Smooth muscle cell of the brain vasculature (primary cell): ENCODE measurements around the gene RIMS3.
A peak's percentile ranks its signal among the peaks of the same experiment; 100 is the strongest.
"Not testable (repeated sequence)": the region's sequence is repeated elsewhere in the genome, so short reads cannot be mapped to it uniquely, and the experiment has no call there.

ENCODE experiments used
- DNase-seq: peaks from one replicate; pipeline ENCODE4 v3.0.0-alpha.2; 2012; ENCODE audit warnings: low read depth, low spot score

The RIMS3 gene

GRCh38 chr1:40633523-40633922, 32.0 kb downstream of the RIMS3 start:
- no peak for DNase-seq

GRCh38 chr1:40630488-40631223, 34.8 kb downstream of the RIMS3 start:
- no peak for DNase-seq

- not testable (repeated sequence) for DNase-seq
These were observed 35.9 kb downstream of the RIMS3 start for GRCh38 chr1:40629546-40629945.

GRCh38 chr1:40628903-40629292, 36.6 kb downstream of the RIMS3 start:
- no peak for DNase-seq

GRCh38 chr1:40627987-40628902, 37.2 kb downstream of the RIMS3 start:
- DNase-seq, result no peak

GRCh38 chr1:40626383-40626770, 39.1 kb downstream of the RIMS3 start:
- DNase-seq, result no peak

GRCh38 chr1:40625476-40626382, 39.8 kb downstream of the RIMS3 start:
- DNase-seq, result no peak

GRCh38 chr1:40625076-40625475, 40.4 kb downstream of the RIMS3 start:
- no peak for DNase-seq

GRCh38 chr1:40622936-40623629, 42.4 kb downstream of the RIMS3 start:
- DNase-seq, result no peak

- no peak for DNase-seq
These were observed 43.5 kb downstream of the RIMS3 start for GRCh38 chr1:40621821-40622450.

- no peak for DNase-seq
These were observed 44.8 kb downstream of the RIMS3 start for GRCh38 chr1:40620586-40621210.

- DNase-seq, result no peak
These were observed 45.3 kb downstream of the RIMS3 start for GRCh38 chr1:40620150-40620549.

- no peak for DNase-seq
These were observed 47.4 kb downstream of the RIMS3 start for GRCh38 chr1:40618108-40618507.

- DNase-seq, result peak; percentile 29
These were observed 53.1 kb downstream of the RIMS3 start for GRCh38 chr1:40612345-40612831.

- DNase-seq, result no peak
These were observed 55.3 kb downstream of the RIMS3 start for GRCh38 chr1:40610156-40610555.

GRCh38 chr1:40607921-40608320, 57.6 kb downstream of the RIMS3 start:
- DNase-seq, result no peak

- no peak for DNase-seq
These were observed 58.5 kb downstream of the RIMS3 start for GRCh38 chr1:40606978-40607377.

GRCh38 chr1:40606194-40606593, 59.3 kb downstream of the RIMS3 start:
- no peak for DNase-seq

- no peak for DNase-seq
These were observed 65.6 kb downstream of the RIMS3 start for GRCh38 chr1:40599926-40600325.

- DNase-seq, result no peak
These were observed 69.9 kb downstream of the RIMS3 start for GRCh38 chr1:40595623-40596022.
